Daoy (cell line): ENCODE measurements around the gene CYSRT1. TPM values are rescaled to one million over a fixed set of nuclear protein-coding genes. Genes with fewer than 3 reads are reported as not detected.

Experiments used
- DNase-seq: peaks from one replicate; pipeline ENCODE4 v3.0.0-alpha.2; 2015; ENCODE audit warnings: low read depth
- total RNA-seq: library from RNA; depleted of rRNA; stranded (reverse); fragments of >200 nt; shearing (Covaris generic); gene quantifications from 2 replicates; pipeline ENCODE4 v1.2.3, GENCODE V29; 2014; rRNA removed

The CYSRT1 gene
- total RNA-seq, 1 experiment from 2014 or later: 0.91 TPM

DNA sequence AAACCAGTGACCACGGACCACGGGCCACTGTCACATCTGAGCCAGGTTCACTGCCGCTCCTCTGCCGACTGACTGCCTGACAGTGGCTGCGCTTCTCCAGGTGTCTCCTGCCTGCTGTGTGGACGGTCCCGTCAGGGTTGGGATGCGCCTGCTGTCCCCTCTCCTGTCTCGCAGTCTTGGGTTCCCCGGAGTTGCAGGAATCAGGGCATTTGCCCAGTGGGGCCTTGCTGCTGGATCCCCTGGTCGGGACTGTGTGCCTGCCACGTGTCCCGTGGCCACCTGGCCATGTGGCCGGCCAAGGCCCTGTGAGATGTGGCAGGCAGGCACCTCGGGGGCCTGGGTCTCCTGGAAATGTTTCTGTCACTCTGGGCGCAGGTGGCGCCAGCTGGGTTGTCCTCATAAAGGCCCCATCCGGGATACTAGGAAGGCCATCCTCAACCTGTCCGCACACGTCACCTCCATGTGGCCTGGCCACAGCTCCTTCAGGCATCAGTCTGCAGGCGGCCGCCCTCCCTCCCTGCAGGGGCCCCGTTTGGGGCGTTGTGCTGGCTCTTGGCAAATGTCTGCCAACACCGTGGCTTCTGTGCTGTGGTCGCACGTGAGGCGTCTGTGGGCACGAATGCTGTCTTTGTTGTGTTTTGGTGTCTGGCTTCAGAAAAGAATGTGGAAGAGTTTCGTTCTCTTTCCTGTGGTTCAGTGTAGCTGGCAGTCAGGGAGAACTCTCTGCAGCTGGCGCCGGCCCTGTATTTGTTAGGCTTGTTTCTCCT lies 46.1 kb downstream of the CYSRT1 start:
- DNase-seq: no peak

DNA sequence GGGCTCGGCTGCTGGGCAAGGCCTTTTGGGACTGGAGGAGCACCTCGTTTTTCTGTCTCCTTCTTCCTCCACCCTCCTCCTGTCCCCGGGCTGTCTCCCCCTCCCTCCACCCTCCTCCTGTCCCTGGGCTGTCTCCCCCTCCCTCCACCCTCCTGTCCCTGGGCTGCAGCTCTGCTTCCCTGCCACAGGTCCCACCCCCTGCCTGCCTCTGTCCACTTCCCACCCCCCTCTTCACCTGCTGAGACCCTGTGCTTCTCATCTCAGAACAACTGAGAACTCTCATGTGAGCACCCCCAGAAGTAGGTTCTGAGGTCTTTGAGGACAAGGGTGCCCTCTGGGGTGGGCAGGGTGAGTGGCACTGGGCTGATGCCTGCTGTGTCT lies 46.7 kb downstream of the CYSRT1 start:
- no peak for DNase-seq

DNA sequence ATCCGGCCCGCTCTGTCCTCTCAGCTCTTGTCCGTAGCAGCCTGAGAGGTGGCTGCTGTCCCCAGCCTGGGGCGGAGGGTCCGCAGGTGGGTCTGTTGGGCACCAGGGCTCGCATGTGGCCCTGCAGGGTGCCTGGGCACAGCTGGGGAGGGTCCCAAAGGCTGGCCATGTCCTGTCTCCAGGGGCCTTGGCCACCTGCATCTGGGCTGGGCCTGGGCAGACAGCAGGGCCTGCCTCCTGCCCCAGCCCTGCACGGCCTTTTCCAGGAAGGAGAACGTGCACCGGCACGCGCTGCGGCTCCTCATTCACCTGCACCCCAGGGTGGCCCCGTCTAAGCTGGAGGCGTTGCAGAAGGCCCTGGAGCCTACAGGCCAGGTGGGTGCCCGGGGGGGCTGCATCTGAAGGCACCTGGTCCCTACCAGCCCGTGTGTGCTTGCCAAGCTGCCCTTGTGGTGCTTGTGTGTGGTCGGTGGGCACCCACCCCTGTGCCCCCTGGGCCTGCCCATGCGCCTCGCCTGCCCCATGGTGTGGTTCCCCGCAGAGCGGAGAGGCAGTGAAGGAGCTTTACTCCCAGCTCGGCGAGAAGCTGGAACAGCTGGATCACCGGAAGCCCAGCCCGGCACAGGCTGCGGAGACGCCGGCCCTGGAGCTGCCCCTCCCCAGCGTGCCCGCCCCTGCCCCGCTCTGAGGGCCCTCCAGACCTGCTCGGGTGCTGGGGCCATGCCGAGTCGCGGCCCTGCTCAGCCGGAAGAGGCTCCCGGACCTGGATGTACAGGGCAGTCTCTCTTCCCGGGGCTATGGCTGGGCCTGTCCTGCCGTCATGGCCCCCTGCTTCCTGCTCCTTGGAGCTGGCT lies 47.5 kb downstream of the CYSRT1 start:
- no peak for DNase-seq

DNA sequence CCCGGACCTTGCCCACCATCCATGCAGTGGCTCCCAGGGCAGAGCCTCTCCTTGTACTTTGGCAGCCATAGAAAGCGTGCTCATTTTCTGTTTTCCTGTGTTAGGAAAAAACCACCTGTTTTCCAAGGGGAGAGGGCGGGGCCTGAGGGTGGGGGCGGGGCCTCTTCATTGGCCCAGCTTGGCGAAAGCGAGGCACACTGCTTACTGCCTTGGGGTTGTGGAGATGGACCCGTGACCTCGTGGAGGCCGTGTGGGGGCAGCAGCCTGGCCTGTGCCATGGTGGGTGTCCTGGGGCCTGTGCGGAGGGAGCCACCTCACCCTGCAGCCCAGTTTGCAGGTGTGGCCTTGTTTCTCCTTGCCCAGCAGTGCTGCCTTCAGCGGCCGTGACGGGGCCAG lies 48.1 kb downstream of the CYSRT1 start:
- no peak for DNase-seq

DNA sequence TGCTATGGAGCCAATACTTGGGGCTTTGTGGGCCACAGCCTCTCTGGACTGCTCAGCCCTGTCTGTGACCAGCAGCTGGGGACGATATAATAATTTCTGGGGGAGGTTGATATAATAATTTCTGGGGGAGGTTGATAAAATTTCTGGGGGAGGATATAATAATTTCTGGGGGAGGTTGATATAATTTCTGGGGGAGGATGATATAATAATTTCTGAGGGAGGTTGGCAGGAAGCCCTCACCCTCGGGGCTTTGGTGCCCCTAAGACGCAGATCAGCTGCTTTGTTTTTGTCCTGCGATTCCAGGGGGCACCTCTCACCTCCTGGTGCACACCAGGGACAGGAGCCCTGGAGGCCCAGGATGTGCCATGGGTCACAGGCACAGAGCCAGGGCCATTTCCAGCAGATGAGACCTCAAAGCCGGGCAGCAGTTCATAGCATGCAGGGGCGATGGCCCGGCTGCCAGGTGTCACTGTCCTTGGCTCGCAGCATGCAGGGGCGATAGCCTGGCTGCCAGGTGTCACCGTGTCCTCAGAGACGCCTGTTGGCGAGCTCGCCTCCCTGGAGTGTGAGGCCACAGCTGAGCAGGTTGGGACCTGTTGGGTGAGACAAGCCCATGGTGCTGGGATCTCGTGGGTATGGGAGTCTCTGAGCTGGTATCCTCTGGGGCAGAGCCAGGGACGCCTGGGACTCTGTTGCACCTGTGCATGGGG lies 48.8 kb downstream of the CYSRT1 start:
- DNase-seq: no peak

DNA sequence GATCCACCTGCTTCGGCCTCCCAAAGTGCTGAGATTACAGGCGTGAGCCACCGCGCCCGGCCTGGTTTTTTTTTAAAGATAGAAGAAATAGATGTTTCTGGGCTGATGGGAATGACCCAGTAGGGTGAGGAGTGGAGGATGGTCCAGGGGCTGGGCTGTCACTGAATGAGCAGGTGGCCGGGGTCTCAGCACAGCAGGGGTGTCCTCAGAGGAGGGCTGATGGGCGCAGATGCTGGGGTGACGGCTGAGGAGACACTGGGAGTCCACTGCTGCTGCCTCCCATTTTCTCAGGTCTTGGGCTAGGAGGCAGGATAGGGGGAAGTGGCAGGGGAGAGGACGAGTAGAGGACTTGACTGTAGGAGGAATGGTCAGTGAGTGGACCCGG lies 50.2 kb downstream of the CYSRT1 start:
- DNase-seq: no peak

Other genes starting within 250 kb of the CYSRT1 start
- gene PTGDS, start 247.7 kb upstream of the CYSRT1 start, total RNA-seq: not detected in 2 replicates
- gene LCNL1, start 242.2 kb upstream of the CYSRT1 start, total RNA-seq: not detected in 2 replicates
- 60.5 and 66.9 TPM in 2 replicates for gene PAXX, start 232.8 kb upstream of the CYSRT1 start, total RNA-seq
- 0.18 and 3.9 TPM in 2 replicates for gene CLIC3, start 228.6 kb upstream of the CYSRT1 start, total RNA-seq
- gene ABCA2, start 196.9 kb upstream of the CYSRT1 start, total RNA-seq: 1.2 and 2.2 TPM in 2 replicates
- gene FUT7, start 193.1 kb upstream of the CYSRT1 start, total RNA-seq: not detected in 2 replicates
- 15.9 and 17.4 TPM in 2 replicates for gene NPDC1, start 179.0 kb upstream of the CYSRT1 start, total RNA-seq
- gene ENTPD2, start 171.1 kb upstream of the CYSRT1 start, total RNA-seq: not detected in 2 replicates
- 69.8 and 86.6 TPM in 2 replicates for gene SAPCD2, start 154.6 kb upstream of the CYSRT1 start, total RNA-seq
- gene UAP1L1, start 147.7 kb upstream of the CYSRT1 start, total RNA-seq: 6.1 and 12.4 TPM in 2 replicates
- gene MAN1B1, start 138.2 kb upstream of the CYSRT1 start, total RNA-seq: 57.5 and 61.9 TPM in 2 replicates
- 23.0 and 35.4 TPM in 2 replicates for gene DPP7, start 110.4 kb upstream of the CYSRT1 start, total RNA-seq
- 0.06 TPM in 1 of 2 replicates, not detected in the other for gene GRIN1, start 86.0 kb upstream of the CYSRT1 start, total RNA-seq
- not detected in 2 replicates for gene LRRC26, start 55.1 kb upstream of the CYSRT1 start, total RNA-seq
- gene TMEM210, start 53.1 kb upstream of the CYSRT1 start, total RNA-seq: not detected in 2 replicates
- 11.3 and 23.5 TPM in 2 replicates for gene ANAPC2, start 36.6 kb upstream of the CYSRT1 start, total RNA-seq
- 169 and 188 TPM in 2 replicates for gene SSNA1, start 36.5 kb upstream of the CYSRT1 start, total RNA-seq
- gene TPRN, start 24.4 kb upstream of the CYSRT1 start, total RNA-seq: 11.7 and 12.8 TPM in 2 replicates
- 62.3 and 65.4 TPM in 2 replicates for gene TMEM203, start 19.5 kb upstream of the CYSRT1 start, total RNA-seq
- 14.3 and 15.3 TPM in 2 replicates for gene NDOR1, start 19.5 kb upstream of the CYSRT1 start, total RNA-seq
- not detected in 2 replicates for gene RNF208, start 2.9 kb upstream of the CYSRT1 start, total RNA-seq
- 0.21 TPM in 1 of 2 replicates, not detected in the other for gene RNF224, start 2.3 kb downstream of the CYSRT1 start, total RNA-seq
- not detected in 2 replicates for gene SLC34A3, start 5.7 kb downstream of the CYSRT1 start, total RNA-seq
- 294 and 321 TPM in 2 replicates for gene TUBB4B, start 16.1 kb downstream of the CYSRT1 start, total RNA-seq
- gene STPG3, start 26.1 kb downstream of the CYSRT1 start, total RNA-seq: not detected in 2 replicates
- 62.2 and 74.7 TPM in 2 replicates for gene NELFB, start 30.2 kb downstream of the CYSRT1 start, total RNA-seq
- gene TOR4A, start 52.6 kb downstream of the CYSRT1 start, total RNA-seq: 13.4 and 18.7 TPM in 2 replicates
- 3.5 and 10.0 TPM in 2 replicates for gene NRARP, start 77.1 kb downstream of the CYSRT1 start, total RNA-seq
- 0.86 and 2.3 TPM in 2 replicates for gene EXD3, start 198.0 kb downstream of the CYSRT1 start, total RNA-seq
- not detected in 2 replicates for gene NOXA1, start 198.2 kb downstream of the CYSRT1 start, total RNA-seq
- not detected in 2 replicates for gene ENTPD8, start 216.2 kb downstream of the CYSRT1 start, total RNA-seq
- gene NSMF, start 234.2 kb downstream of the CYSRT1 start, total RNA-seq: 13.5 and 13.7 TPM in 2 replicates